ENCODE data around the gene ZFYVE26. TPM values are rescaled to one million over a fixed set of nuclear protein-coding genes. Genes with fewer than 3 reads are reported as not detected.
"Not testable (repeated sequence)": the region's sequence is repeated elsewhere in the genome, so short reads cannot be mapped to it uniquely, and the experiment has no call there.

ZFYVE26 gene
- total RNA-seq, 1 donor from 2014 or later, result 34.1 TPM

DNA sequence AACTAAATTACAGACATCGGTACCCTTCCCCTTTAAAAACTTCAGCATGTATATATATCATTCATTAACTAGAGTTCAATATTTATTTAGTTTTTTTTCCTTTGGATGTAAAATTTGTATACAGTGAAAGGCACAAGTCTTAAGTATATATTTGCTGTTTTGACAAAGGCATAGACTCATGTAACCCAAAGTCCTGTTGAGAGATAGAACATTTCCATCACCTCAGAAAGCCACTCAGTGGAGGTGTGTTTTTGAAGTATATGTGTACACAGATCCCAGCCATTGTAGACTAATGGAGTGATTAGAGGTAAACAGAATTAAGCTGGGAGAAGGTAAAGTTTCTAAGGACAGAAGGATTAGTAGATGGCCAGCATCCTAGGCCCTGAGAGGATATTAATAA lies 99.3 kb downstream of the ZFYVE26 start:
- no peak for DNase-seq (ENCODE audit: extremely low read depth, low read depth, low spot score)

DNA sequence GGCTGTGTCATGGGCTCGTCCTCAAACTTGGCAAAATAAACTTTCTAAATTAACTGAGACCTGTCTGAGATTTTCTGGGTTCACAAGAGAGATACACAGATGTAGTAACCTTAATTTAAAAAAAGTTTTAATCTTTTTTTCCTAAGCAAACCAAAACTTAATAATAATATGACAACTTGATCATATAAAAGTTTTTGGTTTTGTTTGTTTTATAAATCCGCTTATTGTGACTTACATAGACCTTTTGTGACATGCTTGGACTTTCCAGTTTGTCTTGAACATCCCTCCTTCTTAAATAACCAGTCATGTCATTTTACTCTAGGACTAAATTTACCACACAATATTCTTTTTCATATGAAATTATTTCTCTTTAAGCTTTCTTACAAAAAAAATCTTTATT lies 106.2 kb downstream of the ZFYVE26 start:
- no peak for DNase-seq (ENCODE audit: extremely low read depth, low read depth, low spot score)

DNA sequence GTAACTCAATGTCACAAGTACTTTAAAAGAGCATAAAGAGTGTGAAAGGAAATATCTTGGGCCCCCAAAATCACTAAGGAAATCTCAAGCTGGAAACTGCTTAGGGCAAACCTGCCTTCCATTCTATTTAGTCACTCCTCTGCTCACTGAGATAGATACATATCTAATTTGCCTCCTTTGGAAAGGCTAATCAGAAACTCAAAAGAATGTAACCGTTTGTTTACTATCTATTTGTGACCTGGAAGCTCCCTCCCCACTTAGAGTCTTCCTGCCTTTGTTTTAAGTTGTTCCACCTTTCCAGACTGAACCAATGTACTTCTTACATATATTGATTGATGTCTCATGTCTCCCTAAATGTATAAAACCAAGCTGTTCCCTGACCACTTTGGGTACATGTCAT lies 106.6 kb downstream of the ZFYVE26 start:
- DNase-seq (ENCODE audit: extremely low read depth, low read depth, low spot score), result not testable (repeated sequence)

GRCh38 chr14:67709346-67709745 lies 107.0 kb downstream of the ZFYVE26 start:
- not testable (repeated sequence) for DNase-seq (ENCODE audit: extremely low read depth, low read depth, low spot score)

DNA sequence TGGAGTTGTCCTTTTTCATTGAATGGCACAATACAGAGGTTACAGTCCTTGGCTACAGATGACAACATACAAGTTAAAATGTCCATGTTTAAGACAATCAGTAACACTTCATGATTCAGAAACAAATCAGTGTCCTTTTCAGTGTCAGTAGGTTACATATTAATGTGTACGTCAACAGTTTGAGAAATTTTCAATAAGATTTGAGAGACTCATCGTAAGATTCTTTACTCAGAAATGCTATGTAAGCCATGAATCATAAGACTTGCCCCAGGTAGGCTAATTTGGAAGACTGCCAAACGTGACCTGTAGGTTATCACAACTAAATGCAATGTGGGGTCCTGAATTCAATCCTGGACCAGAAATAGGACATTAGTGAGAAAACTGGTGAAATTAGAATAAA lies 111.2 kb downstream of the ZFYVE26 start:
- no peak for DNase-seq (ENCODE audit: extremely low read depth, low read depth, low spot score)

DNA sequence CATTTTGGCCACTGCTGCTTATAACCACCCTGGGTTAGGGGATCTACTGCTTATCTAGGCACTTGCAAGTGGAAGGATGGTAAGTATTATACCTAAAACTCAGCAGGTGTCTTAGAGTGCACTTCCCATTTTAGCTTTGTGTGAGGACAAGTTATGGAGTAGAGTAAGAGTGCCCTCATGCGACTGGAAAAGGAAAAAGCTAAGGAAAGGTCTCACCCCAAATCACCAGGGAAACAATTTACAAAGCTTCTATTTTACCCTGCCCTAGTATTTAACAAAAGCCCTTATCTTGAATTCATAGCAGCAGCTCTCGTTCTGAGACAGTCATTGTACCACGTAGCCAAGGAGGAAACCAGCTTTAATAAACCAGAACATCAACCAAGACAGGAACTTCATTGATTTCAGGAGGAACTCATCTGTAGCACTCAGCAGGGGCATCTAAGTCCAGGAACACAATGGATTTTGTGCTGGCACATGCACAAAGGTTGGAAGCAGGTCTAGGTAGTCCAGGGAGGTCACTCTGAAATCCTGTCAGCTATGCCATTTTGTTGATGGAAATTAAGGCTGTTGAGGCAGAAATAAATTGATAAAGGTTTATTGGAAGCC lies 111.8 kb downstream of the ZFYVE26 start:
- DNase-seq (ENCODE audit: extremely low read depth, low read depth, low spot score), result peak; percentile 36

- DNase-seq (ENCODE audit: extremely low read depth, low read depth, low spot score), result no peak
Observed at GRCh38 chr14:67703997-67704396, 112.4 kb downstream of the ZFYVE26 start.

DNA sequence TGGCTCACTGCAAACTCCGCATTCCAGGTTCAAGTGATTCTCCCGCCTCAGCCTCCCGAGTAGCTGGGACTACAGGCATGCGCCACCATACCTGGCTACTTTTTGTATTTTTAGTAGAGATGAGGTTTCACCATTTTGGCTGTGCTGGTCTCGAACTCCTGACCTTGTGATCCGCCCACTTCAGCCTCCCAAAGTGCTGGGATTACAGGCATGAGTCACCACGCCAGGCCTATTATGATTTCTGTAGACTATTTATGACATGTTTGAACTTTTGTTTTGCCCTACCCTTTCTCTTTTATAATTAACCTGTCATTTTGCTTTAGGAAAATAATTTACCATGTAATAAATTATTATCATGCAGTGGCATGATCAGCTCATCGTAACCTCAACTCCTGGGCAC lies 114.9 kb downstream of the ZFYVE26 start, which contains the start of gene RDH12:
RDH12 (plus strand) TSS at position 395 of the 400 bp plus-strand sequence. CDS start 20,757 bp downstream, outside the sequence.
- not testable (repeated sequence) for DNase-seq (ENCODE audit: extremely low read depth, low read depth, low spot score)

GRCh38 chr14:67698179-67698578 lies 118.2 kb downstream of the ZFYVE26 start:
- no peak for DNase-seq (ENCODE audit: extremely low read depth, low read depth, low spot score)

- no peak for DNase-seq (ENCODE audit: extremely low read depth, low read depth, low spot score)
Observed at GRCh38 chr14:67697006-67697405, 119.4 kb downstream of the ZFYVE26 start.

Other genes with a start within 250 kb of the ZFYVE26 start
- 11.3 and 16.5 TPM in 2 replicates for gene PIGH, start 216.3 kb downstream of the ZFYVE26 start, total RNA-seq
- gene ARG2, start 196.7 kb downstream of the ZFYVE26 start, total RNA-seq, result 7.1 and 17.0 TPM in 2 replicates
- gene VTI1B, start 142.0 kb downstream of the ZFYVE26 start, total RNA-seq, result 49.4 and 50.7 TPM in 2 replicates
- 65.3 and 74.7 TPM in 2 replicates for gene RDH11, start 120.8 kb downstream of the ZFYVE26 start, total RNA-seq
- gene RDH12, start 114.7 kb downstream of the ZFYVE26 start, total RNA-seq, result not detected in 2 replicates
- 4.6 and 9.7 TPM in 2 replicates for gene RAD51B, start 3.2 kb upstream of the ZFYVE26 start, total RNA-seq

Data from glomerular endothelial cell (primary cell).